ENCODE measurements around the gene HOXB8.

- TF ChIP-seq POLR2AphosphoS5 (IDR thresholded peaks at IDR 0.05; ENCODE audit: low read depth, low read length) (no peak), REST (IDR thresholded peaks at IDR 0.05; ENCODE audit: insufficient read depth in 1 of 2, low read depth in 2 of 2, low read length in 2 of 2) (no peak)
These were observed 37.7 kb downstream of the HOXB8 start for GRCh38 chr17:48577330-48577945.
